Stomach (tissue), 9 donors: Measurements from ENCODE around the gene AFTPH. TPM values are rescaled to one million over a fixed set of nuclear protein-coding genes. Genes with fewer than 3 reads are reported as not detected.

Experiments
- DNase-seq, 2 donors: peaks; one replicate each; pipeline versions ENCODE4 v3.0.0 to v3.0.0-alpha.2; 2013 to 2019
- H3K27ac ChIP-seq, 5 donors: fragments of 200-600 bp in 4 of 5; sonication (generic) in 4 of 5; one replicate each; pipeline ENCODE4 v1.5.1; 2013 to 2019; ENCODE audit warnings: mild to moderate bottlenecking in 1 of 5, moderate library complexity in 1 of 5
- H3K27me3 ChIP-seq, 3 donors: fragments of 200-600 bp; sonication (generic); one replicate each; pipeline ENCODE4 v1.5.1; 2017 to 2019; ENCODE audit warnings: mixed run types in 1 of 3
- H3K36me3 ChIP-seq, 4 donors: fragments of 200-600 bp; sonication (generic); 1 replicate in 3 of 4; 2 replicates in 1 of 4; pipeline ENCODE4 v1.5.1; 2016 to 2019
- H3K4me1 ChIP-seq, 4 donors: fragments of 200-600 bp; sonication (generic); one replicate each; pipeline ENCODE4 v1.5.1; 2016 to 2019
- H3K4me3 ChIP-seq, 4 donors: fragments of 200-600 bp; sonication (generic) in 3 of 4; one replicate each; pipeline ENCODE4 v1.5.1; 2016 to 2019; ENCODE audit warnings: mild to moderate bottlenecking in 1 of 4
- H3K9me3 ChIP-seq, 4 donors: fragments of 200-600 bp; sonication (generic); one replicate each; pipeline ENCODE4 v1.5.1; 2016 to 2019
- EP300 ChIP-seq: sonication (generic); formaldehyde crosslinking; IDR thresholded peaks from one replicate; pipeline ENCODE4 v1.6.1; 2017; ENCODE audit warnings: antibody characterized with exemption
- POLR2A ChIP-seq, 4 donors: fragments of 450-650 bp; IDR thresholded peaks; one replicate each; pipeline ENCODE4 v1.6.1; 2016; ENCODE audit warnings: antibody characterized with exemption in 4 of 4, control low read depth in 2 of 4, mild to moderate bottlenecking in 1 of 4, moderate library complexity in 1 of 4
- POLR2AphosphoS5 ChIP-seq, 3 donors: sonication (generic); formaldehyde crosslinking; IDR thresholded peaks; one replicate each; pipeline ENCODE4 v1.6.1; 2016; ENCODE audit warnings: antibody characterized with exemption in 3 of 3
- WGBS, 5 donors: extraction: QIAGEN DNeasy Blood & Tissue Kit in 3 of 5; methylation state at CpG; one replicate each; pipeline versions ENCODE4 v1.1.5 to v1.1.7; 2013 to 2018; 5-methylcytosine and 5-hydroxymethylcytosine counted together
- intact Hi-C: fragments of 100-400 bp; cut with DNase I; formaldehyde crosslinking; loops from one replicate; pipeline ENCODE4 v1.15.1; 2023; ENCODE audit warnings: low total_unique reads
- polyA plus RNA-seq, 3 donors: library from polyadenylated mRNA; stranded (reverse); fragments of 200-250 nt; gene quantifications; one replicate each; pipeline ENCODE4 v1.2.3, GENCODE V29; 2013
- total RNA-seq, 5 donors: library from RNA; depleted of rRNA; stranded (reverse); fragments of >200 nt; gene quantifications; one replicate each; pipeline versions ENCODE4 v1.1.0 to v1.2.3, GENCODE V29; 2014 to 2016
- TF ChIP-seq, protein P1 (sequence below), 7 experiments: fragments of 450-650 bp in 4 of 7; fragments of 200-600 bp in 3 of 7; sonication (generic) in 3 of 7; IDR thresholded peaks; one replicate each; pipeline ENCODE4 v1.5.1; 2016 to 2019; ENCODE audit warnings: antibody characterized with exemption in 7 of 7, control low read depth in 2 of 7, mild to moderate bottlenecking in 1 of 7
- donor health status: healthy with polysubstance abuse.
- donor health status: Bipolar disorder and iron deficiency.
- donor health status: healthy.

The AFTPH gene
- total and polyA plus RNA-seq, 8 donors, result 19.8 to 93.6 (median 38.9) TPM

DNA sequence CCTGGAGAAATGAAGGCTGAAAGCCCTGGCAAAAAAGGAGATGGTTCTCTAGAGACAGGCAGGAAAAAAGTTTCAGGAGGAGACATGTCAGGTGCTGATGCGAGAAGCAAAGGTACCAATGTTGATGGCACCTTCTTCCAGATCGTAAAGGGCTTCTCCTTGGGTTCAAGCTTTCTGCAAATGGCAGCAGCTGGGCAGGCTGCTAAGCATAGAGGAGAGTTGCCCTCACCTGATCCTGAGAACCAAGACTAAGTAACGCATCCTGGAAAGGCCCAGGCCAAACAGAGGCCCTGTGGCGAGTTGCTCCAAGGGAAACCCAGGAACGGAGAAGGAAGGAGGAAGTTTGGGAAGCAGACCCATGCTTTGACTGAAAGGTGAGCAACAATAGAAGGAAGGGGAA, 23.6 kb upstream of the AFTPH start:
- 88 to 93% (median 90%) methylated on average over 5 of the region's 5 CpGs for WGBS, 5 donors
- intact Hi-C loops, result no loop called here

DNA sequence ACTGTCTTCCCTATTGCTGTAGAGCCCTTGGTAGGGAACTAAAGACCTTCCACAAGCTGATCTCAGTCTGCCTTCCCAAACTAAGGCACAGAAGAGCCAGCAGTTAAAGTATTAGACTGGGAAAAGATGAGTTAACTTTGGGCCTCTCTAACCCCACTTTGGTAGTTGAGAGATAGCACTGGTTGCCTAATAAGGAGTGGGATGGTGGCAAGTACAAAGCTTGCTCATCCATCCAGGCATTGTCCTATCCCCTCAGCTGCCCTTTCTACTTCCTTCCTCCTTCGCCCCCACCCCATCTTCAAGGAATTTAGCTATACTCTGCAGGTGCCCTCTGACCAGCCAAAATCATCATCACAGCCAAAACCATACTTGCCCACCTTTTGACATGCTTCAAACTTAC, 22.2 kb upstream of the AFTPH start:
- Histone ChIP-seq H3K27ac (no peak overlapping the region), H3K36me3 (no peaks in the 10 kb centered on the region), H3K27me3 (peaks cover 0 to 10% (median 0%) of the 10 kb centered on the region in 3 donors), H3K4me3 (no peak overlapping the region), H3K4me1 (no peaks in the 10 kb centered on the region), H3K9me3 (no peaks in the 10 kb centered on the region)
- TF ChIP-seq POLR2A (IDR thresholded peaks at IDR 0.05) (no peak), POLR2AphosphoS5 (IDR thresholded peaks at IDR 0.05) (no peak), EP300 (no peak)
- TF ChIP-seq, protein P1, sequence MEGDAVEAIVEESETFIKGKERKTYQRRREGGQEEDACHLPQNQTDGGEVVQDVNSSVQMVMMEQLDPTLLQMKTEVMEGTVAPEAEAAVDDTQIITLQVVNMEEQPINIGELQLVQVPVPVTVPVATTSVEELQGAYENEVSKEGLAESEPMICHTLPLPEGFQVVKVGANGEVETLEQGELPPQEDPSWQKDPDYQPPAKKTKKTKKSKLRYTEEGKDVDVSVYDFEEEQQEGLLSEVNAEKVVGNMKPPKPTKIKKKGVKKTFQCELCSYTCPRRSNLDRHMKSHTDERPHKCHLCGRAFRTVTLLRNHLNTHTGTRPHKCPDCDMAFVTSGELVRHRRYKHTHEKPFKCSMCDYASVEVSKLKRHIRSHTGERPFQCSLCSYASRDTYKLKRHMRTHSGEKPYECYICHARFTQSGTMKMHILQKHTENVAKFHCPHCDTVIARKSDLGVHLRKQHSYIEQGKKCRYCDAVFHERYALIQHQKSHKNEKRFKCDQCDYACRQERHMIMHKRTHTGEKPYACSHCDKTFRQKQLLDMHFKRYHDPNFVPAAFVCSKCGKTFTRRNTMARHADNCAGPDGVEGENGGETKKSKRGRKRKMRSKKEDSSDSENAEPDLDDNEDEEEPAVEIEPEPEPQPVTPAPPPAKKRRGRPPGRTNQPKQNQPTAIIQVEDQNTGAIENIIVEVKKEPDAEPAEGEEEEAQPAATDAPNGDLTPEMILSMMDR (IDR thresholded peaks at IDR 0.05), result no peak
- no peak for DNase-seq
- WGBS, 5 donors, result 57 to 92% (median 82%) methylated on average over 1 of the region's 1 CpG
- intact Hi-C loops, result no loop called here

More for the DNA sequence above, 23.6 kb upstream of the AFTPH start:
- H3K36me3 ChIP-seq, result no peaks in the 10 kb centered on the region
- no peak for TF ChIP-seq EP300
- TF ChIP-seq, protein P1 (IDR thresholded peaks at IDR 0.05), result no peak
- H3K9me3 ChIP-seq, result no peaks in the 10 kb centered on the region
- DNase-seq, result no peak
- H3K27ac ChIP-seq, result no peak overlapping the region
- H3K4me1 ChIP-seq, result no peaks in the 10 kb centered on the region
- H3K4me3 ChIP-seq, result no peak overlapping the region
- peaks cover 0 to 10% (median 0%) of the 10 kb centered on the region in 3 donors for H3K27me3 ChIP-seq

DNA sequence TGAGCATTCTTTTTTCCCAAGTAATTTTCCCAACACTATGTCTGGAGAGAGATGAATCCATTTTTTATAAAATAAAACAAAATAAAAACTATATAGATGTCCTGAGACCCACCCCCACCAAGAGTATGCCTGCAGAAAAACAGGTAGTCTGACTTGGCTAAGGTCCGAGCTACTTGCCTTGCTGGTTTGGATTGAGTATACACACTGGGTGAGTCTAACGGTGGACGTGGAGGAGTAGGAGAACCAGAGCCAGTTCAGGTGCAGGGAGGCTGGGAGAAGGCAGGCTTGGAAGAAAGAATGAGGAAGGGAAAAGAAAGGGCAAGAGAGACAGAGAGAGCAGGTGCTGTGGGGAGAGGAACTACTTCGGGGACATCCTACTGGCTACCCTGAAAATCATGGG, 21.3 kb upstream of the AFTPH start:
- 64 to 81% (median 69%) methylated on average over 4 of the region's 4 CpGs for WGBS, 5 donors
- H3K27ac ChIP-seq, result no peak overlapping the region
- peaks cover 0 to under 1% (median 0%) of the 10 kb centered on the region in 3 donors for H3K27me3 ChIP-seq
- intact Hi-C loops, result no loop called here
- H3K4me1 ChIP-seq, result no peaks in the 10 kb centered on the region
- no peaks in the 10 kb centered on the region for H3K9me3 ChIP-seq
- TF ChIP-seq, protein P1 (IDR thresholded peaks at IDR 0.05), result no peak
- TF ChIP-seq EP300 (no peak), POLR2A (IDR thresholded peaks at IDR 0.05) (no peak), POLR2AphosphoS5 (IDR thresholded peaks at IDR 0.05) (no peak)
- no peak for DNase-seq
- H3K4me3 ChIP-seq, result no peak overlapping the region
- no peaks in the 10 kb centered on the region for H3K36me3 ChIP-seq

DNA sequence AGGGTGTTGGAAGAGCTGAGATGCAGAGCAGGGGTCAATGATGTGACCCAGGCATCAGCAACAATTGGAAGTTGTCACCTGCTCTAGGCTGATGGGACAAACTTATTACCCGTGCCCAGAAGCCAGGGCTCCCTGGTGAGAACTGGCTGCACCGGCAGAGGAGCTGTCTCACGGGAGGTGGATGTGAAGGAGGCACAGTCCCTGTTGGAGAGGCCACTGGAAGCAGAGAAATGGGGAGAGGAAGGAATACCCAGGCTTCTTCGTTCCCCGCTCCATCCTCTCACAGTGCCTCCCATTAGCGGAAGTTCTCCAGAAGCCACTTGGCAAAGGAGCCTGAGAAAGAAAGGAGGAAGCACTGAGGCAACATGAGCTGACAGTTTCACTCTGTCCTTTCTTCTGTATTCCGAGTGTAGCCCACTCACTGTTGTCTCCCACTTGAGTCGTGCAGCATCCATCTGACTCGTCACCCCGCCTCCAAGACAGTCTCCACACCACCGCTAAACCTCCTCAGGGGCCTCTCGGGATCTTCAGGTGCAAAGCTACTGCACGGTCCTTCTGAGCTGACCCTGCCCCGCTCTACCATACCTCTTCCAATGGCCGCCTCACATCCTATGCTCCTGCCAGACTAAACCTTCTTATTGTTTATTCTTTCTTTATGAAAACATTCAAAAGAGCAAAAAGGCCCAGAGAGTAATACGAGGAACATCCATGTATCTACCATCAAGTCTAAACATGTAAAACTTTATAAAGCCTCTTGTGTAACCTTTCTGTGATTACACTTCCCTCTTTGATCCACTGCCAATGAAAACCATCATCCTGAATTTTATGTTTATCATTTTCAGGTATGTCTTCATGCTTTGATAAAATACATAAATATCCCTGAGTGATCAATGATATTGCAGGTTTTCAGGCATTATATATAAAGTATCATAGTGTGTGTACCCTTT, 19.1 kb upstream of the AFTPH start:
- H3K9me3 ChIP-seq, result no peaks in the 10 kb centered on the region
- DNase-seq, result no peak
- H3K4me1 ChIP-seq, result no peaks in the 10 kb centered on the region
- H3K4me3 ChIP-seq, result no peak overlapping the region
- H3K27ac ChIP-seq, result no peak overlapping the region
- intact Hi-C loops, result no loop called here
- no peak for TF ChIP-seq POLR2AphosphoS5 (IDR thresholded peaks at IDR 0.05)
- no peak for TF ChIP-seq EP300
- TF ChIP-seq, protein P1 (IDR thresholded peaks at IDR 0.05), result no peak
- 76 to 89% (median 86%) methylated on average over 16 of the region's 16 CpGs for WGBS, 5 donors
- no peaks in the 10 kb centered on the region for H3K27me3 ChIP-seq
- no peaks in the 10 kb centered on the region for H3K36me3 ChIP-seq
